ENCODE results near the gene THAP5.

THAP5 gene

DNA sequence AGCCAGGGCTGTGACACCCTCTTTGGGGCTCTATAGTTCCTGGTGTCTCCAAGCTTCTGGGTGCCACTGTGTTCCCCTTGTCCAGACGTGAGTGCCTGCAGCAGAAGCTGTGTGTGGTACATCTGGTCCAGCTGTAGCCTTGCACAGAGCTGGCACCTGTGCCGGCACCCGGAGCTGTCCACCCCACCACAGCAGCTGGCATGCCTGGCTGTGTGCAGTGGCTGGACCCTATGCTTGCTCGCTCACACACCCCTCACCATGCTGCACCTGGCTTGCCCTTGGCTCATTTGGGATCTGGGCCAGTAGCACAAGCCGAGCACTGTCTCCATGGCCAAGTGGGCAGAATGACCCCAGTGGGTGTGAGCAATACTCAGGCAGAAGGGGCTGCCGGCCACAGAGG is 10.8 kb upstream of the THAP5 start:
- Histone ChIP-seq H3K27ac (ENCODE audit: low read length) (no peak overlapping the region), H3K4me1 (ENCODE audit: low read length) (no peaks in the 10 kb centered on the region)

DNA sequence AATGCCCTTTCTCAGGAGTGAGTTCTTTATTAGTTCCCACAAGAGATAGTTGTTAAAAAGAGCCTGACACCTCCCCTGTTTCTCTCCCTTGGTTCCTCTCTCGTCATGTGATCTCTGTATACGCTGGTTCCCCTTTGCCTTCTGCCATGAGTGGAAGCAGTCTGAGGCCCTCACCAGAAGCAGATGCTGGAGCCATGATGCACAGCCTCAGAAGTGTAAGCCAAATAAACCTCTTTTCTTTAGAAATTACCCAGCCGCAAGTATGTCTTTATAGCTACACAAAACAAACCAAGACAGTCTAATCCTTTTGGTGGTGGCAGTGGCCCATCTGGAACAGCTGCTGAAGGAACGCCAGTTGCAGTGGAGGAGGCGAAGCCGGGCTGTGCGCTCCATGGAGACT is 9.4 kb upstream of the THAP5 start:
- no peak overlapping the region for H3K4me2 ChIP-seq (ENCODE audit: low read depth, low read length)

More for the DNA sequence above, 10.8 kb upstream of the THAP5 start:
- no peak overlapping the region for H3K4me2 ChIP-seq (ENCODE audit: low read depth, low read length)
- no peaks in the 10 kb centered on the region for H3K9me3 ChIP-seq (replicated peaks; ENCODE audit: insufficient read depth, low read length)
- H3K9ac ChIP-seq (ENCODE audit: low read length) = no peak overlapping the region
- no peaks in the 10 kb centered on the region for H3K9me2 ChIP-seq (replicated peaks; ENCODE audit: insufficient read depth, low read length)
- no peaks in the 10 kb centered on the region for H4K20me1 ChIP-seq (ENCODE audit: insufficient read depth, low read length)
- DNase-seq = no peak
- H3K27me3 ChIP-seq (replicated peaks; ENCODE audit: insufficient read depth, low read length) = no peaks in the 10 kb centered on the region
- no peak overlapping the region for H3K4me3 ChIP-seq (ENCODE audit: low read length)
- H3K36me3 ChIP-seq (replicated peaks; ENCODE audit: insufficient read depth, low read length) = 0 out of 2 replicates have a peak, but pooled peaks cover 6% of the 10 kb centered on the region
- TF ChIP-seq EZH2 (optimal IDR thresholded peaks at IDR 0.05; ENCODE audit: low read depth, low read length) (no peak), EZH2phosphoT487 (IDR thresholded peaks at IDR 0.05; ENCODE audit: low read length) (no peak)
- TF ChIP-seq, protein P1, sequence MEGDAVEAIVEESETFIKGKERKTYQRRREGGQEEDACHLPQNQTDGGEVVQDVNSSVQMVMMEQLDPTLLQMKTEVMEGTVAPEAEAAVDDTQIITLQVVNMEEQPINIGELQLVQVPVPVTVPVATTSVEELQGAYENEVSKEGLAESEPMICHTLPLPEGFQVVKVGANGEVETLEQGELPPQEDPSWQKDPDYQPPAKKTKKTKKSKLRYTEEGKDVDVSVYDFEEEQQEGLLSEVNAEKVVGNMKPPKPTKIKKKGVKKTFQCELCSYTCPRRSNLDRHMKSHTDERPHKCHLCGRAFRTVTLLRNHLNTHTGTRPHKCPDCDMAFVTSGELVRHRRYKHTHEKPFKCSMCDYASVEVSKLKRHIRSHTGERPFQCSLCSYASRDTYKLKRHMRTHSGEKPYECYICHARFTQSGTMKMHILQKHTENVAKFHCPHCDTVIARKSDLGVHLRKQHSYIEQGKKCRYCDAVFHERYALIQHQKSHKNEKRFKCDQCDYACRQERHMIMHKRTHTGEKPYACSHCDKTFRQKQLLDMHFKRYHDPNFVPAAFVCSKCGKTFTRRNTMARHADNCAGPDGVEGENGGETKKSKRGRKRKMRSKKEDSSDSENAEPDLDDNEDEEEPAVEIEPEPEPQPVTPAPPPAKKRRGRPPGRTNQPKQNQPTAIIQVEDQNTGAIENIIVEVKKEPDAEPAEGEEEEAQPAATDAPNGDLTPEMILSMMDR (IDR thresholded peaks at IDR 0.05; ENCODE audit: low read length) = no peak
- H3K79me2 ChIP-seq (ENCODE audit: low read length) = peaks cover 11% of the 10 kb centered on the region; the same call in 1 of the 2 replicates
- H2AFZ ChIP-seq (ENCODE audit: low read length) = no peak overlapping the region
- H3F3A ChIP-seq (ENCODE audit: insufficient read depth, low read length) = no peaks in the 10 kb centered on the region

DNA sequence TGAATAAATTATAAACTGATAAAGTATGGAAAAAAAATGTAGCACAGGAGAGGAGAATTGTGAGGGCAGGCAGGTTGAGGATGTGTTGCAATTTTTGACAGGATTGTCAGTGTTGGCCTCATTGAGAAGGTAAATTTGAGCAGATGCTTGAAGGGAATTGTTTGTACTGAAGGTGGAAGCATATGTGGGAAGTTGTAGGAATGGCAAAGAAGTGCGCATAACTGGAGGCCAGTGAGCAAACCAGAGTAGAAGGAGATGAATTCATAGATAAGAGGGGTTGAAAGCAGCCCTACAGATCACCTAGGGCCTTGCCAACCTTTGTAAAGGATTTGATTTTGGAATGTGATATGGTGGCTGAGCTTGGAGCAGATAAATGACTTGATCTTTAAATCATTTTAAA is 6.6 kb upstream of the THAP5 start:
- Histone ChIP-seq H3K4me1 (ENCODE audit: low read length) (peaks cover 16% of the 10 kb centered on the region), H3K9ac (ENCODE audit: low read length) (no peak overlapping the region), H3K27ac (ENCODE audit: low read length) (no peak overlapping the region), H3K4me3 (ENCODE audit: low read length) (no peak overlapping the region), H3F3A (ENCODE audit: insufficient read depth, low read length) (no peaks in the 10 kb centered on the region), H3K27me3 (replicated peaks; ENCODE audit: insufficient read depth, low read length) (no peaks in the 10 kb centered on the region), H3K4me2 (ENCODE audit: low read depth, low read length) (no peak overlapping the region), H4K20me1 (ENCODE audit: insufficient read depth, low read length) (peaks cover 20% of the 10 kb centered on the region; the same call in 1 of the 2 replicates), H2AFZ (ENCODE audit: low read length) (no peak overlapping the region), H3K36me3 (replicated peaks; ENCODE audit: insufficient read depth, low read length) (peaks cover 33% of the 10 kb centered on the region; the same call in 1 of the 2 replicates), H3K9me2 (replicated peaks; ENCODE audit: insufficient read depth, low read length) (no peaks in the 10 kb centered on the region), H3K9me3 (replicated peaks; ENCODE audit: insufficient read depth, low read length) (no peaks in the 10 kb centered on the region), H3K79me2 (ENCODE audit: low read length) (peaks cover 53% of the 10 kb centered on the region)
- DNase-seq = no peak
- TF ChIP-seq, protein P1 (IDR thresholded peaks at IDR 0.05; ENCODE audit: low read length) = no peak
- TF ChIP-seq EZH2 (optimal IDR thresholded peaks at IDR 0.05; ENCODE audit: low read depth, low read length) (no peak), EZH2phosphoT487 (IDR thresholded peaks at IDR 0.05; ENCODE audit: low read length) (no peak)

More for the DNA sequence above, 9.4 kb upstream of the THAP5 start:
- TF ChIP-seq EZH2 (optimal IDR thresholded peaks at IDR 0.05; ENCODE audit: low read depth, low read length) = no peak
- TF ChIP-seq EZH2phosphoT487 (IDR thresholded peaks at IDR 0.05; ENCODE audit: low read length) = no peak
- TF ChIP-seq, protein P1 (IDR thresholded peaks at IDR 0.05; ENCODE audit: low read length) = no peak
- DNase-seq = no peak
- H3K4me1 ChIP-seq (ENCODE audit: low read length) = no peaks in the 10 kb centered on the region
- H3K9me3 ChIP-seq (replicated peaks; ENCODE audit: insufficient read depth, low read length) = no peaks in the 10 kb centered on the region
- peaks cover 25% of the 10 kb centered on the region for H3K79me2 ChIP-seq (ENCODE audit: low read length)
- no peaks in the 10 kb centered on the region for H3F3A ChIP-seq (ENCODE audit: insufficient read depth, low read length)
- H3K9ac ChIP-seq (ENCODE audit: low read length) = no peak overlapping the region
- H3K4me3 ChIP-seq (ENCODE audit: low read length) = no peak overlapping the region
- H2AFZ ChIP-seq (ENCODE audit: low read length) = no peak overlapping the region
- H3K27ac ChIP-seq (ENCODE audit: low read length) = no peak overlapping the region
- no peaks in the 10 kb centered on the region for H3K27me3 ChIP-seq (replicated peaks; ENCODE audit: insufficient read depth, low read length)
- peaks cover 17% of the 10 kb centered on the region; the same call in 1 of the 2 replicates for H3K36me3 ChIP-seq (replicated peaks; ENCODE audit: insufficient read depth, low read length)
- H3K9me2 ChIP-seq (replicated peaks; ENCODE audit: insufficient read depth, low read length) = no peaks in the 10 kb centered on the region
- H4K20me1 ChIP-seq (ENCODE audit: insufficient read depth, low read length) = peaks cover 1% of the 10 kb centered on the region; the same call in 1 of the 2 replicates

Measured in MM.1S (cell line).